ENCODE results near the gene TMEM178A. TPM values are rescaled to one million over a fixed set of nuclear protein-coding genes. Genes with fewer than 3 reads are reported as not detected.
A peak's percentile ranks its signal among the peaks of the same experiment; 100 is the strongest.

TMEM178A gene
- under 1 TPM; 0.34 to 0.94 (median 0.64) TPM for total RNA-seq
- 1 to 10 TPM; 3.4 to 5.8 TPM for polyA plus RNA-seq

GRCh38 chr2:39665811-39666490 is at the start of gene TMEM178A:
TMEM178A (plus strand) TSS chr2:39665917; CDS start chr2:39665975, 58 bp downstream.
- Histone ChIP-seq H3K27ac (no peak within 1 kb of the TSS), H3K27me3 (peaks cover 0 to 12% (median 0%) of the 10 kb centered on the region in 4 donors), H3K9me3 (no peaks in the 10 kb centered on the region), H3K36me3 (no peaks in the 10 kb centered on the region), H3K4me1 (peaks cover 0 to 5% (median 0%) of the 10 kb centered on the region in 3 donors), H3K4me3 (peak within 1 kb of the TSS; percentile 19 to 66 (median 54))
- WGBS, 2 donors: 1% methylated on average over 51 to 90 of the region's 90 CpGs
- intact Hi-C loops (cut with DNase I): no loop called here
- ATAC-seq (peak in 3 of 4 donors; percentile 29 to 64 (median 44)), FAIRE-seq (no peak), DNase-seq (peak in 3 of 6 donors; percentile 21 to 66 (median 59))
- no peak for TF ChIP-seq CTCF (IDR thresholded peaks at IDR 0.05)

- H3K36me3 ChIP-seq: no peaks in the 10 kb centered on the region
- H3K9me3 ChIP-seq: no peaks in the 10 kb centered on the region
- WGBS, 2 donors: 96 to 100% methylated on average over 1 of the region's 1 CpG
- no peak for TF ChIP-seq CTCF (IDR thresholded peaks at IDR 0.05)
- H3K4me1 ChIP-seq: peaks cover 0 to 13% (median 5%) of the 10 kb centered on the region in 3 donors
- no peak overlapping the region for H3K27ac ChIP-seq
- DNase-seq: no peak
- ATAC-seq: no peak
- no peak for FAIRE-seq
- no peaks in the 10 kb centered on the region for H3K27me3 ChIP-seq
- H3K4me3 ChIP-seq: no peak overlapping the region
- intact Hi-C loops (cut with DNase I): no loop called here
Observed at GRCh38 chr2:39618236-39618635, 47.5 kb upstream of the TMEM178A start.

GRCh38 chr2:39618736-39619135 is 47.0 kb upstream of the TMEM178A start:
- Histone ChIP-seq H3K36me3 (no peaks in the 10 kb centered on the region), H3K4me3 (no peak overlapping the region), H3K9me3 (no peaks in the 10 kb centered on the region), H3K27ac (no peak overlapping the region), H3K27me3 (no peaks in the 10 kb centered on the region), H3K4me1 (peaks cover 0 to 13% (median 5%) of the 10 kb centered on the region in 3 donors)
- WGBS, 2 donors: 92 to 93% methylated on average over 2 of the region's 2 CpGs
- ATAC-seq (peak in 1 of 4 donors; percentile 38), DNase-seq (no peak), FAIRE-seq (no peak)
- intact Hi-C loops (cut with DNase I): no loop called here
- TF ChIP-seq CTCF (IDR thresholded peaks at IDR 0.05): no peak

- peak in 5 of 6 donors; percentile 56 to 74 (median 72) for DNase-seq
- TF ChIP-seq CTCF (IDR thresholded peaks at IDR 0.05): no peak
- no peak for FAIRE-seq
- intact Hi-C loops (cut with DNase I): no loop called here
- peak; percentile 77 to 86 (median 85) for ATAC-seq
- no peaks in the 10 kb centered on the region for H3K36me3 ChIP-seq
- no peak overlapping the region for H3K27ac ChIP-seq
- H3K4me1 ChIP-seq: peaks cover 0 to 13% (median 5%) of the 10 kb centered on the region in 3 donors
- WGBS, 2 donors: 4 to 7% methylated on average over 6 of the region's 6 CpGs
- H3K27me3 ChIP-seq: no peaks in the 10 kb centered on the region
- H3K9me3 ChIP-seq: no peaks in the 10 kb centered on the region
- H3K4me3 ChIP-seq: no peak overlapping the region
Observed at GRCh38 chr2:39620067-39620466, 45.6 kb upstream of the TMEM178A start.

- DNase-seq (no peak), ATAC-seq (no peak), FAIRE-seq (no peak)
- WGBS, 2 donors: 93 to 96% methylated on average over 2 of the region's 2 CpGs
- Histone ChIP-seq H3K9me3 (no peaks in the 10 kb centered on the region), H3K4me3 (no peak overlapping the region), H3K4me1 (peaks cover 0 to 13% (median 5%) of the 10 kb centered on the region in 3 donors), H3K27me3 (no peaks in the 10 kb centered on the region), H3K36me3 (no peaks in the 10 kb centered on the region), H3K27ac (no peak overlapping the region)
- no peak for TF ChIP-seq CTCF (IDR thresholded peaks at IDR 0.05)
- intact Hi-C loops (cut with DNase I): no loop called here
Observed at GRCh38 chr2:39621596-39621995, 44.1 kb upstream of the TMEM178A start.
